Esophagus squamous epithelium (tissue), 4 donors: ENCODE results near the gene STAP2.

Experiments used
- POLR2A ChIP-seq, 4 donors: fragments of 450-650 bp; IDR thresholded peaks; one replicate each; pipeline ENCODE4 v1.6.1; 2017; ENCODE audit warnings: antibody characterized with exemption in 4 of 4, mild to moderate bottlenecking in 4 of 4, moderate library complexity in 3 of 4
- TF ChIP-seq, protein P1 (sequence below), 6 experiments: fragments of 450-650 bp in 4 of 6; fragments of 200-600 bp in 2 of 6; sonication (generic) in 2 of 6; IDR thresholded peaks; one replicate each; pipeline ENCODE4 v1.5.1; 2016 to 2019; ENCODE audit warnings: antibody characterized with exemption in 6 of 6, mild to moderate bottlenecking in 4 of 6, moderate library complexity in 4 of 6

DNA sequence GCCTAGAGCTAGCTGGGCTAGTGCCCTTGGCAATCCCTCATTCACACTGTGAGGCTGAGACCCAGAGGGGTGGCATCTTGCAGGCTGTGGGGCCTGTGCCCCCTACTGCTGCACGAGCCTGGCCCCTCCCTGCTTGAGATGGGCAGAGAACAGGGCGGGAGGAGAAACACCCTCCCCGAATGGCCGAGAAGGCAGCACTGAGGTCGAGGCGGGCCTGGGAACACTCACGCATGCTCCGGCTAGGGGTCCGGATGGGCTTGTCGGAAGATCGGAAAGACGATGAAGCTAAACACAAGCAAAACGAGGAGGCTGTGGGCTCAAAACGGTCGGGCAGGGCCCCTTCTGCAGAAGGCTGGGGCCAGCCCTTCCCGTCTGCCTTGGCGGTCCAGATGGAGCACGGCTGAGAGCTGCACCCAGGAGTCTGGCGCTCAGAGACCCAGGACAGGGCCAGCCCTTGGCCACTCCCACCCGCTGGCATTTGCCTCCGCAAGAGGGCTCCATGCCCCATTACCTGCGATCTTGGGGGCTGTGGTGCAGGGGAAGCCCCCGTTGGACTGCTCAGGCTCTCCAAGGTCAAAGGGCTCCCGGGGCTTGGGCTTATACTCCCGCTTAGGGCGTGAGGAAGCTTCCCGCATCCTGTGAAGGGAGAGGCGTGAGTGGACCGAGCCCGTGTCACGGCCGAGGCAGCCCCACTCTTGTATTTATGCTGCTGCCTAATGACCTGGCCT, 23.6 kb upstream of the STAP2 start:
- TF ChIP-seq, protein P1, sequence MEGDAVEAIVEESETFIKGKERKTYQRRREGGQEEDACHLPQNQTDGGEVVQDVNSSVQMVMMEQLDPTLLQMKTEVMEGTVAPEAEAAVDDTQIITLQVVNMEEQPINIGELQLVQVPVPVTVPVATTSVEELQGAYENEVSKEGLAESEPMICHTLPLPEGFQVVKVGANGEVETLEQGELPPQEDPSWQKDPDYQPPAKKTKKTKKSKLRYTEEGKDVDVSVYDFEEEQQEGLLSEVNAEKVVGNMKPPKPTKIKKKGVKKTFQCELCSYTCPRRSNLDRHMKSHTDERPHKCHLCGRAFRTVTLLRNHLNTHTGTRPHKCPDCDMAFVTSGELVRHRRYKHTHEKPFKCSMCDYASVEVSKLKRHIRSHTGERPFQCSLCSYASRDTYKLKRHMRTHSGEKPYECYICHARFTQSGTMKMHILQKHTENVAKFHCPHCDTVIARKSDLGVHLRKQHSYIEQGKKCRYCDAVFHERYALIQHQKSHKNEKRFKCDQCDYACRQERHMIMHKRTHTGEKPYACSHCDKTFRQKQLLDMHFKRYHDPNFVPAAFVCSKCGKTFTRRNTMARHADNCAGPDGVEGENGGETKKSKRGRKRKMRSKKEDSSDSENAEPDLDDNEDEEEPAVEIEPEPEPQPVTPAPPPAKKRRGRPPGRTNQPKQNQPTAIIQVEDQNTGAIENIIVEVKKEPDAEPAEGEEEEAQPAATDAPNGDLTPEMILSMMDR (IDR thresholded peaks at IDR 0.05): no peak
- TF ChIP-seq POLR2A (IDR thresholded peaks at IDR 0.05): no peak
